ENCODE measurements around the gene RTN4.
A peak's percentile ranks its signal among the peaks of the same experiment; 100 is the strongest.

DNA sequence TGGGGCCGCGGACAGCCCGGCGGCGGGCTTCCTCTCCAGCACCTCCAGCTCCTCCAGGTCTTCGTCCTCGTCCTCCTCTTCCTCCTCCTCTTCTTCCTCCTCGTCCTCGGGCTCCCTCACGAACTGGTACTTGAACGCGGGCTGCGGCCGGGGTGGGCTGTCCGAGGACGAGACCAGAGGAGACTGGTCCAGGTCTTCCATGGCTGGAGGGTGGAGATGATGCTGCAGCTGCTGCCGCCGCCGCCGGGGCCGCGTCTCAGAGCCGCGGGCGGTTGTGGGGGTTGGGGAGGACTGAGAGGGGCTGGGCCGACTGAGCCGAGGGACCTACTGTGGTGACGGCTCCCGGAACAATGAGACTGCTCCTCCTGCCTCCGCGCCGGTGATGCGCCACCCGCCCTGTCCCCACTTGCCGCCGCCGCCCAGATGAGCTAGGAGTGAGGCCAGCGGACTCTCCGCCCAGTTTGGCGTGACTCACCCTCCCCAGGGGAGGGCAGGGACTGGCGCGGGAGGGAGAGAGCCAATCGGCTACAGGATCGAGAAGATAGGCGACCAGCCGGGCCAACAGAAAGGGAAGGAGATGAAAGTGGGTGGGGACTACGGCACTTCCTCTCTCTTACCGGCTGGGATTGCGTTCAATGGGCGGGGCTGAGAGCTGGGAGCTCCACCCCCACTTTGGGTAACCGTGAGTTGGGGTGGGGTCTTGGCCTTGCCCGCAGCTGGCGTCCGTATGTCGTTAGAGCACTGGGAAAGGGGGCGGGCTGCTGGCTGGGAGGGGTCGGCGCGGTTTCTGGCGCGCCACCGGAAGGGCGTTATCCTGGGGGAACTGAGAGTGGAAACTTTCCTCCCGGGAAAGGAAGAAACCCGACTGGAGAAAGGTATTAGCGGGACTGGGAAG, at the start of gene RTN4:
- TF ChIP-seq FOXK2 (IDR thresholded peaks at IDR 0.05): no peak
- TF ChIP-seq SP1 (IDR thresholded peaks at IDR 0.05): 0 out of 2 replicates have a peak, but pooled peaks have one; percentile 37
- no peak for TF ChIP-seq L3MBTL2 (conservative IDR thresholded peaks at IDR 0.05)
- TF ChIP-seq FOXM1 (IDR thresholded peaks at IDR 0.05; ENCODE audit: borderline replicate concordance): no peak
- peak; percentile 54; the same call in 1 of the 2 replicates for TF ChIP-seq HDGF (IDR thresholded peaks at IDR 0.05; ENCODE audit: borderline replicate concordance)
- TF ChIP-seq BHLHE40 (IDR thresholded peaks at IDR 0.05; ENCODE audit: borderline replicate concordance): no peak
- no peak for TF ChIP-seq NFRKB (IDR thresholded peaks at IDR 0.05)
- TF ChIP-seq TARDBP (IDR thresholded peaks at IDR 0.05): no peak
- no peak for TF ChIP-seq SUZ12 (IDR thresholded peaks at IDR 0.05)
- peak; percentile 73 for TF ChIP-seq CTBP1 (IDR thresholded peaks at IDR 0.05; ENCODE audit: borderline replicate concordance)
- no peak for TF ChIP-seq ELF4 (IDR thresholded peaks at IDR 0.05)
- no peak for TF ChIP-seq FOXA1 (IDR thresholded peaks at IDR 0.05)
- TF ChIP-seq, protein P1, sequence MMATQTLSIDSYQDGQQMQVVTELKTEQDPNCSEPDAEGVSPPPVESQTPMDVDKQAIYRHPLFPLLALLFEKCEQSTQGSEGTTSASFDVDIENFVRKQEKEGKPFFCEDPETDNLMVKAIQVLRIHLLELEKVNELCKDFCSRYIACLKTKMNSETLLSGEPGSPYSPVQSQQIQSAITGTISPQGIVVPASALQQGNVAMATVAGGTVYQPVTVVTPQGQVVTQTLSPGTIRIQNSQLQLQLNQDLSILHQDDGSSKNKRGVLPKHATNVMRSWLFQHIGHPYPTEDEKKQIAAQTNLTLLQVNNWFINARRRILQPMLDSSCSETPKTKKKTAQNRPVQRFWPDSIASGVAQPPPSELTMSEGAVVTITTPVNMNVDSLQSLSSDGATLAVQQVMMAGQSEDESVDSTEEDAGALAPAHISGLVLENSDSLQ (IDR thresholded peaks at IDR 0.05): peak; percentile 99

Data from HEK293T (cell line).